HG03045 (cell line): ENCODE measurements around the gene TMEM217.

Experiments
- ATAC-seq: cut with Tn5 transposase; IDR thresholded peaks from one replicate; pipeline ENCODE4 v1.9.1; 2021; ENCODE audit warnings: mild to moderate bottlenecking, moderate library complexity; ENCODE audit not compliant: unreplicated experiment

Gene TMEM217

DNA sequence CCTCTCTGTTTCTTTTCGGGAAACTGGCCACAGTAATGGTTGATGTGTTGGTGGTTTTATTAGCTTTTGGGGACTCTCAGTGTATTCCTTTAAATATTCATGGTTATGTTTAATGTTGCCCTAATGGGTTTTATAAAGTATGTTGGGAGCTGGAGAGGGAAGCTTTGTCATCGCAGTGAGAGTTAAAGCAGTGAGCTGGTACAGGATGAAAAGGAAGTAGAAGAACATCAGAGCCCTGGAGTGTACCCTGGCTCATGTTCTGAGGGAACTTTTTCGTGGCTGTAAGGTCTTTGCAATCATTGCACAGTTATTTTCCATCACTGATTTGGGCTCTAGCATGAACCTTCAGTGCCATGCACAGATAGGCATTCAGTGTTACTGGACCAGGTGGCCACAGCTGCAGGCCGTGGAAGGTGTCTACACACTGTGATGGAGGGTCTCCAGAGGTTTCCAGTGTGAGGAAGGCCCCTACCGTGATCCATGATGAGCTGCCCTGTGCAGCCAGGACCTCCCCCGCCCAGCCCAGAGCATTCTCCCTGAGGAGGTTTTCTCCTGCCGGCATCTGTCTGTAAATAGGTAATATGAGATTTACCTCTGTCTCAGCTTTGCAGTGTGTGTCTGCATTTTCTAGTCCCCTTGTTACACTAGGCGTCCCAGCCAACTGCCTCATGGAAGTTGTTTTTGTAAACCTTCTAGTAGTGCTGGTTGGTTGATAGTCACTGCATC, 22.4 kb upstream of the TMEM217 start:
- no peak for ATAC-seq

- ATAC-seq = no peak
Measured at GRCh38 chr6:37279366-37280134, 21.6 kb upstream of the TMEM217 start.

GRCh38 chr6:37277001-37277409, 19.1 kb upstream of the TMEM217 start:
- no peak for ATAC-seq

GRCh38 chr6:37275350-37275749, 17.4 kb upstream of the TMEM217 start:
- ATAC-seq = no peak

- no peak for ATAC-seq
Measured at GRCh38 chr6:37273690-37274089, 15.7 kb upstream of the TMEM217 start.

DNA sequence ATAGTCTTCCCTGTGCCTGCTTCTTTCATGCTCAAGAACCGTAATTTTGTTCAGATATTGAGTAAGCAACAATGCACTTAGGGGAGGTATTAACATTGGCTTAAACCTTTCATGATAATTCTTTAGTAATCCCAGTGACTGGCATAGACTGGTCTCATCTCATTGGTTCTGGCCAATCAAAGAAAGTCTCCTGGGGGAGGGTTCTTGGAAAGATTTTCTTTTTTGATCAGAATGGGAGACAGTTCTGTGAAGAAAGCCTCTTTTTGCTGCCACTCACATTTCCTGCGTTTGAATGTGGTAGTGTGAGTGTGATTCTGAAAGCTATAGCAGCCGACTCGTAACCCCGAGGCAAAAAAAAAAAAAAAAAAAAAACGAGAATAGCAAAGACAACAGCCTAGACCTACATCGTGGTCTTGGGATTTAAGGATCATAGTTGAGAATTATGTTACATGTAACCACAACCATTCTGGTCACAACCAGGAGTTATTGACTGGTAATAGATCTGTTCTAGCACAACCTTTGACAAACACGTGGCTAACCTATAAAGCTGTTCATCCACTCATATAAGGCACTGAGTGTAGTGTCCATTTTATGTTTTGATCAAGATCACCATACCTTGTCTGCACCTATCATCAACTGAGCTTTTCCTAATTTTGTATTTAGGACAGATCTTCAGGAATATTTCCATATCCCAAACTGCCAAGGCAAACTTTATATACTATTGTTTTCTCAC, 15.1 kb upstream of the TMEM217 start:
- no peak for ATAC-seq

GRCh38 chr6:37269105-37269504, 11.2 kb upstream of the TMEM217 start:
- no peak for ATAC-seq

DNA sequence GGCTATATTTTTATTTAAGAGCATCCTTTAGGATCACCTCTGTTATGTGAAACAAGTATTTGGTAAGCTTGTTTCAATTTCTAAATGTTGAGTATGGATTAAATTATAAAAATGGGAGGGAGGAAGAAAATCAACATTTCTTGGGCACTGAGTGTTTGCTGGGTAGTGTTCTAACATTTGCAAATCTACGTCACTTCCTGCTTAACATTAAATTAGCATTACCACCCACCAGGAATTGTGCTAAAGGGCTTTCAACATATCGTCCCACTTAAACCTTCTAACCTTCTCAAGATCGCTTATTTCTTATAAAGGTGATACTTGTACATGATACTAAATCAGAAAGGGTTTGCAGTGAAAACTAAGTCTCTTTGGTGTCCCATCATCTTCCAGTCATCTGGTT, 7.9 kb upstream of the TMEM217 start:
- no peak for ATAC-seq

- ATAC-seq = no peak
Measured at GRCh38 chr6:37265001-37265400, 7.1 kb upstream of the TMEM217 start.

GRCh38 chr6:37262446-37263026, 4.6 kb upstream of the TMEM217 start:
- no peak for ATAC-seq

DNA sequence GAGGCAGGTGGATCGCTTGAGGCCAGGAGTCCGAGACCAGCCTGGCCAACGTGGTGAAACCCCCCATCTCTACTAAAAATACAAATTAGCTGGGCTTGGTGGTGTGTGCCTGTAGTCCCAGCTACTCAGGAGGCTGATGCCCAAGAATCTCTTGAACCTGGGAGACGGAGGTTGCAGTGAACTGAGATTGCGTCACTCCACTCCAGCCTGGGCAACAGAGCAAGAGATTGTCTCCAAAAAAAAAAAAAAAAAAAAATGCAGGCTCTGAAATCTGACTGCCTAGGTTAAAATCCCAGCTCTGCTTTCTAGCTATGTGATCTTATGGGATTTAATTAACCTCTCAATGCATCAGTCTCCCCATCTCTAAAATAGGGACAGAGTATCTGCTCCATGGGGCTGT, 3.3 kb upstream of the TMEM217 start:
- ATAC-seq = no peak

- ATAC-seq = no peak
Measured at GRCh38 chr6:37260444-37260843, 2.5 kb upstream of the TMEM217 start.

DNA sequence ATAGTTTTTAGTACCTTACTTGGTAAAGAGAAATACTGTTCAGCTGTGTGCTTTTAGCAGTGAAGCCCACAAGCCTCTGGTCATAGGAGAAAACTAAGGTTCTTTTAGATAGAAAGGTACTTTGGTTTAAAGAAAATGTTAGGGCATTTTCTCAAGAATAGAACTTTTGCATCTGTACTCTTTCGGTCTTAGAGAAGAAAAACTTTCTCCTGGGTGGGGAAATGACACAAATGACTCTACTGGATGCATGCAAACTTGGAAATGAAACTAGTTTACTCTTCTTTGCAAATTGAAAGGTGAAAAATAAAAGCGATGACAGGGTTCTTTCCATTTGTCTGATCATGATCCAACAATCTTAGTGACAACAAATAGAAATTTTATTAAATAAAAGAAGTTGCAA, 2.1 kb upstream of the TMEM217 start:
- ATAC-seq = no peak

DNA sequence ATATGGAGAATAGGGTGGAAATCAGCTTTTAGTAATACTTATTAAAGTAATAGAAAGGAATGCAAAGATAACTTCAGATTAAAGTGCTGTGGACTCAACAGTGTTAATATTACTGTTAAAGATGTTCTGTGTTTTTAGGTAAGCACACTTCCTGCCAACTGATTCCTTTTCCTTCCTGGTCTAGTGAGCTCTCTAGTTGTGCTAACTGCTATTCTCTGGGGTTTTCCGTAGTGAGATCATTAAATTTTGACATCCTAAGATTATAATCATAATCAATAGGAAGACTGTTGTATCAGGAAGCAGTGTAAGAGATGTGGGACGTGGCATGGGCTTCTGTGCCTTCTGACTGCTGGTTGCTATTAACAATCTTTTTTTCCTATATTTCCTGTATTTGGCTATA, 1.2 kb upstream of the TMEM217 start:
- no peak for ATAC-seq

DNA sequence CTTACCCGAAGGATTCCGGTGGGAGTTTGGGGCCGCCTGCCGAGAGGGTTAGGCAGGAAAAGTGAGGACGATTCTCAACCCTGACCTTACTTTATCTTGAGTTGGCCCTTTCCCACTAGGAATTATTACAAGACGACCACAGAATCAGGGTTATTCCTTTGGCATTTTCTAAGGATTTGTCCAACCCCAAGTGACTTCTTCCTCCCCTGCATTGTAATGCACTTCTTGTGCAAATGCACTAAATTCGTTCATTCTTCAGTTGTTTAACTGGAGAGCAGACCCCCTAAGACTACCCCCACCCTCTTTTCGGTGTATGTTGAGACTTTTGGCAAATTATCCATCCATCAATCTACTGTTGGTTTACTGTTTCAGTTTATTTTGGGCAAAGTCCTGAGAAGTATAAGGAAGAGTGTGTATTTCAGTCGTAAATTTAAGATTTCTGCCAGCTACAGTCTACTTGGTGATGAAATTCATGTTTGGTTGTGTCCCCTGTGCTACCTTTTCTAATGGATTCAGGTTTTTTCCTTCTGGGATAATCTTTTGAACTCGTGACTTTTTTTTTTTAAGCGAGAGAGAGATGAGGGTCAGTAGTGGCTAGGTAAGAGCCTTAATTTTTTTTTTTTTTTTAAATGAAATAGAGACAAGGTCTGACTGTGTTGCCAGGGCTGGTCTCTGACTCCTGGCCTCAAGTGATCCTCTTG, 611 bp upstream of the TMEM217 start:
- ATAC-seq = no peak

- ATAC-seq = no peak
Measured at GRCh38 chr6:37257320-37257633, 667 bp downstream of the TMEM217 start.

DNA sequence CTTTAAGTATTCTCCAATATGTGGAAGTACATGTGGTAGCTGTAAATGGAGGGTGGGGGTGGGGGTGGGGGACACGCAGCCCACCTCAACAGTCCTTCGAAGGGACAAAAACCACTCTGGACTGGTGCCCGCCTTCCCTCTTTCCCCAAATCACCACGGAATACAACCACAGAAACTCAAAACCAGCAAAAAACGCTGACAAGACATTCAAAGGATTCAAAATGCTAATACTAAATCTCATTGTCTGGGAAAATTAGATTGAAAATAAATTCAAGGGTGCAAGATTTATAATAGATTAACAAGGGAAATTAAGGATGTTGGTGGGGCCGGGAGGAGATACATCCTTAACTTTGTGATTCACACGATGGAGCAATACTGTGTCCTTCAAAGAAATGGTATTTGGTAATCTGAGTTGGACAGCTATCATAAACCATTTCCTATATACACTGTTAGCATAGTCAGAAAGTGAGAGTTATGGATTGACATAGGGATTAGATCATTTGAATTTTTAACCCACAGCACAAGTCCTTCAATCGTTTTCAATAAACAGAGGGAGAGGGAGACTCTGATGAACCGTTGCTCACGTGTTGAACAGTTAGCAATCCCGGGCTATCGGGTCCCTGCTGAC, 1.1 kb downstream of the TMEM217 start:
- ATAC-seq = no peak

- no peak for ATAC-seq
Measured at GRCh38 chr6:37254881-37255280, 3.1 kb downstream of the TMEM217 start.

DNA sequence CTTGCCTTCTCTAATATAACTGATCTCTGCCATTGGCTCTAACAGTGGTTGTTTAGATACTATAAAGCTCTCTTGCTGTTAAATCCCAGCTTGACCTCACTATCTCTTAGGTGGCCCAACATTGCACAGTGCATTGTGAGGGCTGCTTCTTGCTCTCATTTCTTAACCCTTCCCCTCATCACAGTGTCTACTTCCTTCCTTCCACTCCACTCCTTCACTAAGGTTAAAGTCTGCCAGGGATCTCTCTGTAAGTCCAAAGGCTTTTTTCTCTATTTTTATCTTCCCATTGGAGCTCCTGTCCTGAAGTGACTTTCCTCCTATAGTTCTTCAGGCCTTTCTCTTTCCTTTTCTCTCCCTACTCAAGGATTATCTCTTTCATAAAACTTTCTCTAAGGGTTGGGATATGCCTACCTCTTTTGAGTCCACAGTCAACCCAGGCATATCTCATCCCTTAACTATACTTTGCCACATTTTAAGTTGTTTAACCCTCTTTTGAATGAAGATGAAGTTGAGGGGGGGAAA, 4.4 kb downstream of the TMEM217 start:
- ATAC-seq = no peak

GRCh38 chr6:37251211-37251780, 6.6 kb downstream of the TMEM217 start:
- ATAC-seq = no peak
